ENCODE measurements around the gene WDR62.

The WDR62 gene

GRCh38 chr19:36120092-36120983 is 65.6 kb downstream of the WDR62 start (continued):
- TF ChIP-seq REST (tag by site-specific recombination; IDR thresholded peaks at IDR 0.05) (no peak), PBX3 (CRISPR knock-in tag; IDR thresholded peaks at IDR 0.05) (no peak), ZNF157 (tag by site-specific recombination; IDR thresholded peaks at IDR 0.05) (no peak), KLF7 (tag by site-specific recombination; IDR thresholded peaks at IDR 0.05; ENCODE audit: borderline replicate concordance) (no peak), ZNF510 (tag by site-specific recombination; IDR thresholded peaks at IDR 0.05; ENCODE audit: insufficient replicate concordance) (no peak), ZNF366 (tag by site-specific recombination; conservative IDR thresholded peaks at IDR 0.05) (no peak), PRDM4 (tag by site-specific recombination; IDR thresholded peaks at IDR 0.05) (no peak), ZNF292 (tag by site-specific recombination; IDR thresholded peaks at IDR 0.05; ENCODE audit: borderline replicate concordance, low read depth) (no peak), ZNF362 (tag by site-specific recombination; IDR thresholded peaks at IDR 0.05) (no peak), ZNF658 (tag by site-specific recombination; IDR thresholded peaks at IDR 0.05) (no peak), HOXC10 (CRISPR knock-in tag; IDR thresholded peaks at IDR 0.05) (no peak), KLF16 (tag by site-specific recombination; IDR thresholded peaks at IDR 0.05) (no peak), ZBTB49 (tag by site-specific recombination; IDR thresholded peaks at IDR 0.05; ENCODE audit: low read depth) (no peak), ZNF629 (tag by site-specific recombination; IDR thresholded peaks at IDR 0.05) (no peak), YY2 (tag by site-specific recombination; IDR thresholded peaks at IDR 0.05) (no peak), ZSCAN30 (tag by site-specific recombination; IDR thresholded peaks at IDR 0.05) (no peak), ZNF146 (tag by site-specific recombination; IDR thresholded peaks at IDR 0.05) (0 out of 2 replicates have a peak, but pooled peaks have one; percentile 4), ZNF311 (tag by site-specific recombination; IDR thresholded peaks at IDR 0.05; ENCODE audit: borderline replicate concordance) (no peak), ZNF169 (tag by site-specific recombination; IDR thresholded peaks at IDR 0.05) (no peak), ZNF394 (tag by site-specific recombination; IDR thresholded peaks at IDR 0.05; ENCODE audit: borderline replicate concordance) (no peak), ZNF174 (tag by site-specific recombination; IDR thresholded peaks at IDR 0.05) (no peak), ZSCAN18 (tag by site-specific recombination; IDR thresholded peaks at IDR 0.05) (no peak), ZBTB26 (tag by site-specific recombination; optimal IDR thresholded peaks at IDR 0.05) (no peak)

All from HEK293 (cell line).